CD4-positive, alpha-beta T cell (primary cell): ENCODE measurements around the gene ZNF746. TPM values are rescaled to one million over a fixed set of nuclear protein-coding genes. Genes with fewer than 3 reads are reported as not detected.

ENCODE experiments used
- ATAC-seq: fragments of 200-7000 bp; cut with Tn5 transposase; one replicate; pipeline ENCODE4 v1.10.0; 2022; ENCODE audit warnings: mild to moderate bottlenecking; ENCODE audit not compliant: poor library complexity
- CTCF ChIA-PET: fragments of 350-600 bp; sonication (Branson Sonifier 250); formaldehyde crosslinking; loops from one replicate; lab custom pipeline; 2021; ENCODE audit warnings: antibody characterized with exemption, inconsistent platforms; lab: Charles Lee
- POLR2A ChIA-PET: fragments of 350-600 bp; sonication (Branson Sonifier 250); formaldehyde crosslinking; loops from one replicate; lab custom pipeline; 2021; ENCODE audit warnings: antibody characterized with exemption, inconsistent platforms; lab: Charles Lee
- DNase-seq, 14 experiments: peaks; one replicate each; pipeline ENCODE4 v3.0.0-alpha.2; 2013 to 2020; ENCODE audit warnings: mixed read lengths in 2 of 14
- H3K27ac ChIP-seq, 2 donors: one replicate each; pipeline versions ENCODE4 v1.5.1 to v1.7.0; 2013; ENCODE audit warnings: low read length in 2 of 2, low read depth in 1 of 2, mild to moderate bottlenecking in 1 of 2
- H3K27me3 ChIP-seq, 2 experiments: 1 replicate in 1 of 2; 2 replicates in 1 of 2; pipeline versions ENCODE4 v1.6.1 to v1.7.0; 2013; ENCODE audit warnings: low read length in 2 of 2, control low read depth in 1 of 2, mild to moderate bottlenecking in 1 of 2, moderate library complexity in 1 of 2; ENCODE audit not compliant: insufficient read depth in 2 of 2, control insufficient read depth in 1 of 2
- H3K36me3 ChIP-seq: one replicate; pipeline ENCODE4 v1.6.1; 2013; ENCODE audit warnings: low read length, control low read depth; ENCODE audit not compliant: insufficient read depth
- H3K4me1 ChIP-seq: one replicate; pipeline ENCODE4 v1.6.1; 2013; ENCODE audit warnings: low read length, control low read depth; ENCODE audit not compliant: insufficient read depth
- H3K4me3 ChIP-seq: one replicate; pipeline ENCODE4 v1.5.1; 2013; ENCODE audit warnings: mild to moderate bottlenecking, low read length, moderate library complexity
- H3K9me3 ChIP-seq, 2 experiments: 1 replicate in 1 of 2; 2 replicates in 1 of 2; pipeline versions ENCODE4 v1.6.1 to v1.7.0; 2013; ENCODE audit warnings: low read length in 2 of 2, mild to moderate bottlenecking in 2 of 2, control low read depth in 1 of 2, moderate library complexity in 1 of 2; ENCODE audit not compliant: control insufficient read depth in 1 of 2, insufficient read depth in 1 of 2
- H3K27ac Mint-ChIP-seq: one replicate; pipeline ENCODE4 v1.8.0; 2020; ENCODE audit warnings: mixed read lengths
- H3K27me3 Mint-ChIP-seq: one replicate; pipeline ENCODE4 v1.8.0; 2021; ENCODE audit warnings: mixed read lengths
- H3K36me3 Mint-ChIP-seq: one replicate; pipeline ENCODE4 v1.8.0; 2021; ENCODE audit warnings: low read depth, mixed read lengths
- H3K4me1 Mint-ChIP-seq: one replicate; pipeline ENCODE4 v1.8.0; 2021; ENCODE audit warnings: low read depth, mixed read lengths
- H3K4me3 Mint-ChIP-seq: one replicate; pipeline ENCODE4 v1.8.0; 2020; ENCODE audit warnings: mild to moderate bottlenecking, mixed read lengths
- H3K9me3 Mint-ChIP-seq: one replicate; pipeline ENCODE4 v1.8.0; 2020; ENCODE audit warnings: mixed read lengths
- CTCF ChIP-seq: fragments of 200-600 bp; IDR thresholded peaks from one replicate; pipeline ENCODE4 v1.8.0; 2022; ENCODE audit warnings: antibody characterized with exemption, mild to moderate bottlenecking
- intact Hi-C, 2 experiments: fragments of 100-400 bp; cut with DNase I in 1 of 2; cut with micrococcal nuclease in 1 of 2; formaldehyde crosslinking; loops; one replicate each; pipeline versions ENCODE4 v1.15.1 to v1.9.0; 2023 to 2025; cut with DNase I, micrococcal nuclease
- total RNA-seq, 174 experiments: library from RNA in 2 of 174; stranded (reverse) in 2 of 174; gene quantifications; one replicate each; pipeline ENCODE4 v1.2.3 and lab custom pipeline; 2021 to 2026

The ZNF746 gene
- total RNA-seq, 2 experiments from 2014 or later, result 28.4 to 30.3 TPM

DNA sequence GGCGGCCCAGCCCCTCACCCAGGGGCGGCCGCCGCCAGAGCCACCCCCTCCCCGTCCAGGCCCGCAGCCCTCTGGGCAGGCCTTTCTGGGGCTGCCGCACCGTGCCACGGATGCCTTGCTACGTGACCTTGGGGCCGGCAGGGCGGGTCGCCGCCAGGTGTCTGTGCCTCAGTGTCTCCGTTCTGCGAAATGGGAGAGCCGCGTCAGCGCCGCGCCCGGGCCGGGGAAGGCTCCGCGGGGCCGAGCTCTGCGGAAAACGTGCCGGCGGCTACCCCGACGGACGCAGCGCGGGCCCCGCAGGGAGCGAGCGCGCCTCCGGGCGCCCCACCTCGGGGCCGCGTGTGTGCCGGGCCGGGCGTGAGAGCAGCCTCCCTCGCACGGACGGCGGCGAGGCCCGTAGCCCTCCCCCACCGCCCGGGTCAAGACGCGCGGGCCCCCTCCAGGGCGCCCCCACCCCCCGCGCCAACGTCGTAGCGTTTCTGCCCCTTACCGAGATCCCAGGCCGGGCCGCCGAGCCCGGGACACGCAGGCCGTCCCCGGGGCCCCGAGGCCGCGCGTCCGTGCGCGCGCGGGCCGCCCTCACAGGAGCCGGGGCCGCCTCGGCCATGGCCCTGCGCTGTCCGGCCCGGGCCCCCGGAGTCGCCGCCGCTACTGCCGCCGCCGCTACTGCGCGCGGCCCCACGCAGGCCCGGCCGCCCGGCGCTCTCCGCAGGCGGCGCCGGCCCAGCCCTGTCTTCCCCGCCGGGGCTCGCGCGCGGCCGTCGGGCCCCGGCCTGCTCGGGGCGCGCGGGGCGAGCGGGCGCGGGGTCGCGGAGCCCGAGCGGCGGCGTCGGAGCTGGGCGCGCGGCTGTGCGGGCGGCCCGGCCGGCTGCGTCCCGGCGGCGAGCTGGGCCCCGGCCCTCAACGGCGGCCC is 37.8 kb downstream of the ZNF746 start:
- TF ChIP-seq CTCF, result no peak
- Mint-ChIP-seq H3K9me3 (no peaks in the 10 kb centered on the region), H3K27me3 (peaks cover 8% of the 10 kb centered on the region), H3K4me1 (peaks cover 33% of the 10 kb centered on the region), H3K4me3 (no peak overlapping the region), H3K36me3 (peaks cover 27% of the 10 kb centered on the region), H3K27ac (no peak overlapping the region)
- ChIA-PET POLR2A (interaction anchor here (0.7 to 2.2 kb wide), 7 partner anchors 37 to 946 kb away, joined by 3 to 20 read pairs (median 3); partner anchors contain the start of genes ZNF398, ZNF425 and ZNF783), CTCF (interaction anchor here (0.6 to 2.7 kb wide), 8 partner anchors 9 to 313 kb away, joined by 3 to 18 read pairs (median 4); partner anchors contain the start of genes ZNF282, ZNF746 and ZNF783)
- DNase-seq (peak in 2 of 14 experiments; percentile 11 to 24), ATAC-seq (peak; percentile 8)
- Histone ChIP-seq H3K4me1 (peaks cover 25% of the 10 kb centered on the region), H3K27me3 (peaks cover 0 to under 1% of the 10 kb centered on the region in 2 experiments), H3K27ac (no peak overlapping the region), H3K9me3 (no peaks in the 10 kb centered on the region), H3K4me3 (peak overlapping the region; percentile 74), H3K36me3 (peaks cover 9% of the 10 kb centered on the region)
- intact Hi-C loops, result loop anchor here (1.0 to 5.0 kb wide), 5 partner anchors 37 to 220 kb away; partner anchors contain the start of genes ZNF212 (in 1 of the 2) and ZNF783 (in 1 of the 2)

GRCh38 chr7:149459201-149459539 is 38.4 kb downstream of the ZNF746 start:
- H3K27ac Mint-ChIP-seq, result peak overlapping the region; percentile 54
- no peak overlapping the region for H3K4me3 ChIP-seq
- intact Hi-C loops, result no loop called here

More at GRCh38 chr7:149459201-149459539, 38.4 kb downstream of the ZNF746 start:
- Histone ChIP-seq H3K27ac (no peak overlapping the region), H3K9me3 (no peaks in the 10 kb centered on the region), H3K36me3 (peaks cover 16% of the 10 kb centered on the region), H3K4me1 (peaks cover 25% of the 10 kb centered on the region), H3K27me3 (no peaks in the 10 kb centered on the region)
- Mint-ChIP-seq H3K27me3 (peaks cover 3% of the 10 kb centered on the region), H3K36me3 (peaks cover 33% of the 10 kb centered on the region), H3K9me3 (no peaks in the 10 kb centered on the region), H3K4me3 (peak overlapping the region; percentile 90), H3K4me1 (peaks cover 33% of the 10 kb centered on the region)
- CTCF ChIA-PET, result interaction anchor here (2.1 kb wide), 1 partner anchor 37 kb away, joined by 12 read pairs; the partner anchor contains the start of gene ZNF746
- DNase-seq, result no peak
- no peak for TF ChIP-seq CTCF
- POLR2A ChIA-PET, result interaction anchor here (1.1 to 1.4 kb wide), 3 partner anchors 197 to 312 kb away, joined by 3 to 9 read pairs (median 3); partner anchors contain the start of genes ZNF398 and ZNF783
- ATAC-seq, result no peak
